Fibroblast of lung (primary cell): ENCODE measurements around the gene AFAP1L1. TPM values are rescaled to one million over a fixed set of nuclear protein-coding genes. Genes with fewer than 3 reads are reported as not detected.

ENCODE experiments used
- DNase-seq, 2 donors: peaks; one replicate each; pipeline versions ENCODE4 v3.0.0 to v3.0.0-alpha.2; 2010; ENCODE audit warnings: low read depth in 2 of 2
- H2AFZ ChIP-seq: 2 replicates; pipeline ENCODE4 v1.5.1; 2012; ENCODE audit warnings: low read length, control low read depth, inconsistent platforms
- H3K27ac ChIP-seq: 2 replicates; pipeline ENCODE4 v1.5.1; 2011; ENCODE audit warnings: low read length, control low read depth; ENCODE audit not compliant: insufficient read depth
- H3K27me3 ChIP-seq: 2 replicates; pipeline ENCODE4 v1.5.1; 2011; ENCODE audit warnings: mild to moderate bottlenecking, low read length; ENCODE audit not compliant: control insufficient read depth, insufficient read depth
- H3K36me3 ChIP-seq: 2 replicates; pipeline ENCODE4 v1.5.1; 2011; ENCODE audit warnings: low read length; ENCODE audit not compliant: control insufficient read depth, insufficient read depth
- H3K4me1 ChIP-seq: 2 replicates; pipeline ENCODE4 v1.5.1; 2011; ENCODE audit warnings: low read length; ENCODE audit not compliant: control insufficient read depth, insufficient read depth; ENCODE audit errors: extremely low read depth
- H3K4me2 ChIP-seq: 2 replicates; pipeline ENCODE4 v1.5.1; 2011; ENCODE audit warnings: low read length, control low read depth; ENCODE audit not compliant: insufficient read depth; ENCODE audit errors: extremely low read depth
- H3K4me3 ChIP-seq, 4 experiments: fragments of 200-600 bp in 1 of 4; sonication (generic) in 1 of 4; replicated peaks in 1 of 4; 2 replicates each; pipeline ENCODE4 v1.5.1; 2011 to 2016; ENCODE audit warnings: low read length in 4 of 4, low read depth in 3 of 4, mild to moderate bottlenecking in 3 of 4, control low read depth in 2 of 4, inconsistent platforms in 1 of 4, mixed read lengths in 1 of 4; ENCODE audit not compliant: insufficient read depth in 1 of 4; ENCODE audit errors: control extremely low read depth in 1 of 4
- H3K79me2 ChIP-seq: 2 replicates; pipeline ENCODE4 v1.5.1; 2012; ENCODE audit warnings: mild to moderate bottlenecking, low read length, inconsistent platforms; ENCODE audit not compliant: control insufficient read depth, insufficient read depth
- H3K9ac ChIP-seq: 2 replicates; pipeline ENCODE4 v1.5.1; 2011; ENCODE audit warnings: mild to moderate bottlenecking, low read length, control low read depth; ENCODE audit not compliant: insufficient read depth
- H3K9me3 ChIP-seq: 2 replicates; pipeline ENCODE4 v1.5.1; 2012; ENCODE audit warnings: low read depth, low read length; ENCODE audit not compliant: control insufficient read depth, insufficient read depth
- H4K20me1 ChIP-seq: 2 replicates; pipeline ENCODE4 v1.5.1; 2011; ENCODE audit warnings: low read length; ENCODE audit not compliant: control insufficient read depth, insufficient read depth; ENCODE audit errors: extremely low read depth
- CTCF ChIP-seq, 2 donors: IDR thresholded peaks in 1 of 2; conservative IDR thresholded peaks in 1 of 2; 1 replicate in 1 of 2; 2 replicates in 1 of 2; pipeline ENCODE4 v1.5.1; 2011 to 2012; ENCODE audit warnings: low read length in 2 of 2, control low read depth in 1 of 2, inconsistent platforms in 1 of 2, low read depth in 1 of 2, mild to moderate bottlenecking in 1 of 2
- EZH2 ChIP-seq: IDR thresholded peaks from 2 replicates; pipeline ENCODE4 v1.5.1; 2012; ENCODE audit warnings: low read length, control low read depth, mild to moderate bottlenecking; ENCODE audit errors: missing control alignments
- polyA plus RNA-seq, 2 donors: library from polyadenylated mRNA; depleted of rRNA in 1 of 2; stranded (reverse) in 1 of 2; unstranded in 1 of 2; fragments of >200 nt; gene quantifications; 2 replicates each; pipeline ENCODE4 v1.2.1, GENCODE V29; 2011 to 2012; ENCODE audit warnings: missing spikeins in 1 of 2
- total RNA-seq: library from RNA; depleted of rRNA; stranded (reverse); fragments of >200 nt; gene quantifications from 2 replicates; pipeline ENCODE4 v1.2.1, GENCODE V29; 2014

The AFAP1L1 gene
- total and polyA plus RNA-seq, 2 donors (not counting 1 experiment from before 2014, with no cell fraction given) = 3.0 to 7.1 TPM

DNA sequence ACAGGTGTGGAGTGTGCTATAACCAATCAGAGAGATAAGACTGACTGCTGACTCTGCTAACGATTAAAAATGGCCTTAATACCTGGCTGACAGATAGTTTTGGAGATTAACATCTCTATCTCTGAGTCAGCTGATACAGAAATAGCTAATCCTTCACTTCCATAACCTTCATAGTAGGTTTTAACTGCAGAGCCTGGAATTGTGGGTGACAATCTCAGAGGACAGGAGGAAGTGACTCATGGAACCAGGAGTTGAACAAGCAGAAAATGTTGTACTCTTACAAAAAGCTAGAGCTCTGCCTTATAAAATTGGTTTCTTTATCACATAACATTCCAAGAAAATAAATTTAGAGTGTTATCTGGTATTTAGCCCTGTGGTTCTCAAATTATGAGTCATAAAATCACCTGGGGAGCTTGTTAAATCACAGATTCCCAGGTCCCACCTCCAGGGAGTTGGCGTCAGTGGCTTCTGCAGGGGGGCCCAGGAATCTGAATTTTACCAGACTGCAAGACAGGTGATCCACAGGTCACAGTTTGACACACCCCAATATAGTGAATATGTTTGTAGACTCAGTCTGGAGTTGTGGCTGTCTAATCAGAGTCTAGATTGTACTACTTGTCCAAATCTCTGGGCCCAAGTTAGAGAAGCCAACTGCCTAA, 44.4 kb upstream of the AFAP1L1 start:
- Histone ChIP-seq H3K4me2 (no peak overlapping the region), H2AFZ (no peak overlapping the region), H3K4me3 (no peak overlapping the region), H3K36me3 (peaks cover 7% of the 10 kb centered on the region), H3K4me1 (peaks cover 14% of the 10 kb centered on the region), H4K20me1 (no peaks in the 10 kb centered on the region), H3K27me3 (no peaks in the 10 kb centered on the region), H3K27ac (no peak overlapping the region), H3K9me3 (no peaks in the 10 kb centered on the region), H3K79me2 (no peaks in the 10 kb centered on the region), H3K9ac (no peak overlapping the region)
- DNase-seq = peak in 1 of 2 donors; percentile 89
- TF ChIP-seq CTCF (conservative IDR thresholded peaks at IDR 0.05 in 1 of 2, IDR thresholded peaks at IDR 0.05 in 1 of 2; ENCODE audit: low read depth in 1 of 2, low read length in 2 of 2) (no peak), EZH2 (no peak)

DNA sequence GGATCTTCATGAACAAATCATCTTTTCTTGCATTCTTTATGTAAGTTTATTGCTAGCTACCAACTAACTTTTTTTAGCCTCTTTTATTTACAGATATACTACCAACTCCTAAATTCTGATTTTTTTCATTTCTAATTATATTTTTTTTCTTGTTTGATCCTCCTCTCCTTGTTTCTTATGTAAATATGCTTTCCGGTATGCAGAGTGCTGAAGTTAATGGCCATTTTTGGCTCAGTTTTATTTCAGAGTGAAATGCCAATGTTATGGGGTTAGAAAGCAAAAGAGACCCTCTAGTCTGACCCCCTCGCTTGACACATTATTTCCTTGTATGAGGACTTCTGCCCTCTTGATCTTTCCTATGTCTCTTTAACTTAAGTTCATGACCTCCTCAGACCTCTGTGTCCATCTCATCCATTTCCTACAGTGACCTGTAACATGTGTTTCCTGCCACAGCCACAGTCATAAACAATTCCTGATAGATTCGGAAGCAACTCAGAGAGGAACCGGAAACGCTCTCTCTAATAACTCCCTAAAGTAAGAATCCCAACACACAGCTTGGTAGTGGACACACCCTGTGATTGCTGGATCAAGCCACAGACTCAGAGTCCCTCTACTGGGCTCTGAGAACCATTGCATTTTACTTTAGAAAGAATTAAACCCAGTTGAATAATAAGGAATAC, 42.9 kb upstream of the AFAP1L1 start:
- Histone ChIP-seq H3K79me2 (no peaks in the 10 kb centered on the region), H3K4me2 (no peak overlapping the region), H3K9me3 (no peaks in the 10 kb centered on the region), H3K27me3 (no peaks in the 10 kb centered on the region), H3K36me3 (peaks cover 7% of the 10 kb centered on the region), H3K27ac (peak overlapping the region; percentile 13), H4K20me1 (no peaks in the 10 kb centered on the region), H3K4me3 (no peak overlapping the region), H2AFZ (no peak overlapping the region), H3K4me1 (peaks cover 13% of the 10 kb centered on the region), H3K9ac (no peak overlapping the region)
- TF ChIP-seq CTCF (conservative IDR thresholded peaks at IDR 0.05 in 1 of 2, IDR thresholded peaks at IDR 0.05 in 1 of 2; ENCODE audit: low read depth in 1 of 2, low read length in 2 of 2) (peak; percentile 86 to 92), EZH2 (no peak)
- peak; percentile 85 to 95 for DNase-seq

DNA sequence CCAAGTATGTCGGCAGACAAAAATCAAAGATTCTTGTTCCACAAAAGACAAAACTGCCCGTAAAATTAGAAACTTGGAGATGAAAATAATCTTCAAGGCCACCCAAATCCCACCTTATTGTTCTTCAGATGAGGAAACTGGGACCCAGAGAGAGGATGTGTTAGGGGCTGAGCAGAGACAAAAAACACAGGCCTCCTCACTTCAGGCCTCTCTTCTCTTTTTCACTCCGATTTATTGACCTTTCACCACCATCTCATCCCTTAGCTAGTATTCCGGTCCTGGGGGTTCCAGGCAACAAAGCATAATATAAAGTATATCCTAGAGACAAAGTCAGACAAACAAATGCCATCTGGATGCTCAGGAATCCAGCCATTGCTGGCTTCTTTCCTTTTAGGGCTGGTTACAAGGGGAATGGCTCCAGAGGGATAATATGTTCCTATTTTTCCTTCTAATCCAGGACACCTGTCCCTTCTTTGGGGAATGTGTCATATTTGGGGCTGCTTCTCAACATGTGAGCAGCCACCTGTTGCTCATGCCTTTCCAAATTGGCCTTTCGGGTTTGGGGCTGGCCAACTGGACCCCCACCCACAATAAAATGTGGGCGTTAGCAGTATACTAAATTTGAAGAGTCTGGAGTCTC, 42.2 kb upstream of the AFAP1L1 start:
- TF ChIP-seq CTCF (conservative IDR thresholded peaks at IDR 0.05 in 1 of 2, IDR thresholded peaks at IDR 0.05 in 1 of 2; ENCODE audit: low read depth in 1 of 2, low read length in 2 of 2) (no peak), EZH2 (no peak)
- Histone ChIP-seq H4K20me1 (no peaks in the 10 kb centered on the region), H2AFZ (no peak overlapping the region), H3K4me2 (no peak overlapping the region), H3K27me3 (no peaks in the 10 kb centered on the region), H3K9ac (no peak overlapping the region), H3K79me2 (no peaks in the 10 kb centered on the region), H3K27ac (peak overlapping the region; percentile 33), H3K9me3 (no peaks in the 10 kb centered on the region), H3K36me3 (peaks cover 8% of the 10 kb centered on the region), H3K4me1 (peaks cover 13% of the 10 kb centered on the region), H3K4me3 (no peak overlapping the region)
- no peak for DNase-seq
